Transverse colon (tissue), 4 donors: ENCODE data around the gene USPL1.

ENCODE experiments used
- EP300 ChIP-seq: sonication (generic); formaldehyde crosslinking; IDR thresholded peaks from one replicate; pipeline ENCODE4 v1.6.1; 2017; ENCODE audit warnings: antibody characterized with exemption, low read depth
- POLR2A ChIP-seq: fragments of 450-650 bp; IDR thresholded peaks from one replicate; pipeline ENCODE4 v1.6.1; 2016; ENCODE audit warnings: antibody characterized with exemption, mild to moderate bottlenecking, moderate library complexity
- POLR2AphosphoS5 ChIP-seq, 3 donors: sonication (generic); formaldehyde crosslinking; IDR thresholded peaks; one replicate each; pipeline ENCODE4 v1.6.1; 2016; ENCODE audit warnings: antibody characterized with exemption in 3 of 3
- TF ChIP-seq, protein P1 (sequence below), 5 experiments: fragments of 200-600 bp in 3 of 5; fragments of 450-650 bp in 2 of 5; sonication (generic) in 3 of 5; IDR thresholded peaks; 1 replicate in 2 of 5; 2 replicates in 3 of 5; pipeline ENCODE4 v1.5.1; 2016 to 2017; ENCODE audit warnings: antibody characterized with exemption in 5 of 5, inconsistent platforms in 3 of 5, mild to moderate bottlenecking in 2 of 5, moderate library complexity in 1 of 5

DNA sequence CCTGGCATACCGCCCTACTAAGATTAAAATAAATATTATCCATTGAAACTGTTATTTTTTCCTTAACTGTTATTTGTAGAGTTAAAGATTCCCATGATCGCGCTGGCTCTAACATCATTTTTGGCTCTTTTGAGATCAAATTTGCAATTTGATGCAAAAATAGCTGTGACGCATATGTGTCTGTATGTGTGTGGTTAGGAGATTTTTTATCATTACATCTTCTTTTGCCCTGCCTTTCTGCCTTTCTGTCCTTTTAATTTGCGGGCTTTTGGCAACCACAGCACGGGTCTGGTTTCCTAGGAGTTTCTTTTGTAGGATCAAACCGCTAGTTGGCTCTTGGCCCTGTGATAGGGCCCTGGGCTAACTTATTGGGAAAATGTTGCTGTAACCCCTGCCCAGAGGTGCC is 80.3 kb downstream of the USPL1 start:
- TF ChIP-seq, protein P1, sequence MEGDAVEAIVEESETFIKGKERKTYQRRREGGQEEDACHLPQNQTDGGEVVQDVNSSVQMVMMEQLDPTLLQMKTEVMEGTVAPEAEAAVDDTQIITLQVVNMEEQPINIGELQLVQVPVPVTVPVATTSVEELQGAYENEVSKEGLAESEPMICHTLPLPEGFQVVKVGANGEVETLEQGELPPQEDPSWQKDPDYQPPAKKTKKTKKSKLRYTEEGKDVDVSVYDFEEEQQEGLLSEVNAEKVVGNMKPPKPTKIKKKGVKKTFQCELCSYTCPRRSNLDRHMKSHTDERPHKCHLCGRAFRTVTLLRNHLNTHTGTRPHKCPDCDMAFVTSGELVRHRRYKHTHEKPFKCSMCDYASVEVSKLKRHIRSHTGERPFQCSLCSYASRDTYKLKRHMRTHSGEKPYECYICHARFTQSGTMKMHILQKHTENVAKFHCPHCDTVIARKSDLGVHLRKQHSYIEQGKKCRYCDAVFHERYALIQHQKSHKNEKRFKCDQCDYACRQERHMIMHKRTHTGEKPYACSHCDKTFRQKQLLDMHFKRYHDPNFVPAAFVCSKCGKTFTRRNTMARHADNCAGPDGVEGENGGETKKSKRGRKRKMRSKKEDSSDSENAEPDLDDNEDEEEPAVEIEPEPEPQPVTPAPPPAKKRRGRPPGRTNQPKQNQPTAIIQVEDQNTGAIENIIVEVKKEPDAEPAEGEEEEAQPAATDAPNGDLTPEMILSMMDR (IDR thresholded peaks at IDR 0.05), result no peak
- TF ChIP-seq POLR2AphosphoS5 (IDR thresholded peaks at IDR 0.05) (no peak), EP300 (no peak), POLR2A (no peak)
